GM21447 (cell line): Measurements from ENCODE around the gene CNTNAP5.
"Not testable (repeated sequence)": the region's sequence is repeated elsewhere in the genome, so short reads cannot be mapped to it uniquely, and the experiment has no call there.

Experiments used
- ATAC-seq: cut with Tn5 transposase; IDR thresholded peaks from one replicate; pipeline ENCODE4 v1.9.1; 2021; ENCODE audit not compliant: unreplicated experiment

Gene CNTNAP5

GRCh38 chr2:124407836-124408534 is 382.9 kb downstream of the CNTNAP5 start:
- ATAC-seq: not testable (repeated sequence)

- ATAC-seq: no peak
These were observed 399.0 kb downstream of the CNTNAP5 start for GRCh38 chr2:124424074-124424473.

GRCh38 chr2:124426122-124426521 is 401.0 kb downstream of the CNTNAP5 start:
- no peak for ATAC-seq

GRCh38 chr2:124426625-124427024 is 401.5 kb downstream of the CNTNAP5 start:
- no peak for ATAC-seq

GRCh38 chr2:124437811-124438210 is 412.7 kb downstream of the CNTNAP5 start:
- no peak for ATAC-seq

GRCh38 chr2:124450481-124450880 is 425.4 kb downstream of the CNTNAP5 start:
- ATAC-seq: no peak

- ATAC-seq: no peak
These were observed 451.2 kb downstream of the CNTNAP5 start for GRCh38 chr2:124476291-124476690.

- ATAC-seq: no peak
These were observed 453.7 kb downstream of the CNTNAP5 start for GRCh38 chr2:124478761-124479160.

GRCh38 chr2:124480958-124481357 is 455.9 kb downstream of the CNTNAP5 start:
- no peak for ATAC-seq

GRCh38 chr2:124482044-124482443 is 457.0 kb downstream of the CNTNAP5 start:
- no peak for ATAC-seq

- ATAC-seq: no peak
These were observed 457.5 kb downstream of the CNTNAP5 start for GRCh38 chr2:124482551-124482950.

- no peak for ATAC-seq
These were observed 460.6 kb downstream of the CNTNAP5 start for GRCh38 chr2:124485659-124486058.

- ATAC-seq: no peak
These were observed 464.6 kb downstream of the CNTNAP5 start for GRCh38 chr2:124489686-124490085.

- no peak for ATAC-seq
These were observed 476.6 kb downstream of the CNTNAP5 start for GRCh38 chr2:124501575-124502152.

- no peak for ATAC-seq
These were observed 489.1 kb downstream of the CNTNAP5 start for GRCh38 chr2:124514236-124514635.

- ATAC-seq: no peak
These were observed 495.9 kb downstream of the CNTNAP5 start for GRCh38 chr2:124520953-124521352.

GRCh38 chr2:124523096-124523495 is 498.0 kb downstream of the CNTNAP5 start:
- ATAC-seq: no peak

- no peak for ATAC-seq
These were observed 499.2 kb downstream of the CNTNAP5 start for GRCh38 chr2:124524155-124524915.

GRCh38 chr2:124526221-124526620 is 501.1 kb downstream of the CNTNAP5 start:
- no peak for ATAC-seq

- no peak for ATAC-seq
These were observed 505.1 kb downstream of the CNTNAP5 start for GRCh38 chr2:124530203-124530602.

GRCh38 chr2:124533226-124533954 is 508.3 kb downstream of the CNTNAP5 start:
- ATAC-seq: no peak
